Cardiac fibroblast (primary cell): Measurements from ENCODE around the gene SASS6.

ENCODE experiments used
- DNase-seq, 2 donors: peaks; one replicate each; pipeline versions ENCODE4 v3.0.0 to v3.0.0-alpha.2; 2010; ENCODE audit warnings: low read depth in 2 of 2
- H3K4me3 ChIP-seq, 2 donors: replicated peaks in 1 of 2; 1 replicate in 1 of 2; 2 replicates in 1 of 2; pipeline ENCODE4 v1.5.1; 2011; ENCODE audit warnings: low read depth in 2 of 2, low read length in 2 of 2, mild to moderate bottlenecking in 2 of 2, moderate library complexity in 1 of 2
- CTCF ChIP-seq: IDR thresholded peaks from one replicate; pipeline ENCODE4 v1.5.1; 2011; ENCODE audit warnings: low read depth, mild to moderate bottlenecking, low read length, inconsistent platforms

SASS6 gene

DNA sequence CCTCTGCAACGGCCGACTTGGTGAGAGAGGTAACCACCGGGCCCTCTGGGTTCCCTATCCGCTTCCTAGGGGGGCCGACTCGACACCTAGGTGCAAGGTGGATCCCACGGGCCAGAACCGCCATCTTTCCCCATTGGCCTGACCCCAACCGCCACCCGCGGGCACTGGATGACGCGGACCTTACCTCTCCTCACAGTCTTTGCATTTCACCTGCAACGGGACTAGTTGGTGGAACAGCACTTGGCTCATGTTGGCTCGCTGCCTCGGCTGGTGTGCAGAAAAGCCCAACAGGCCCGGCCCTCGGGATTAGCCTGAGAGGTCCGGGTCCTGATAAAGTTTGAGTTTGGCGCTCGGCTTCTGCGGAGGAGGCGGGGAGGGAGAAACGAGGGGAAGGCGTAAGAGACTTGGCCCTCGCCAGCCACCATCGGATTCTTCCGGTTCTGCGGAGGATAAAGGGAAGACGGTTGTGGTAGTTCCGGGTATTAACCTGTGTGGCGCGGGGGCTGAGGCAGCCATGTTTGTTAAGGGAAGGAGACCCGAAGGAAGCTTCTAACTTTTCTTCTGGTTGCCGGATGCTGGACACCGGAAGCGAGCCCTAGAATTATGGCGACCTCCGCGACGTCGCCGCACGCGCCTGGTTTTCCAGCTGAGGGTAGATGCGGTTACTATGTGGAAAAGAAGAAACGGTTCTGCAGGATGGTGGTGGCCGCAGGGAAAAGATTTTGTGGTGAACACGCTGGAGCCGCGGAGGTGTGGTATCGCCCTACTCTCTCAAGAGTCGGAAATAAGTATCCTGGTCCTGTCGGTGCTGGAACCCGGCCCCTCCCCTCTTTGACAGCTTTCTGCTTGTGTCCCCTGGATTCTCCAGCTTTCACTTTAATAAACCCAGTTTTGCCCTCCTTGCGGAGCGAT lies at the start of gene SASS6, which contains the start of gene TRMT13:
Gene SASS6 (minus strand): TSS at position 365 of the 912 bp plus-strand sequence. CDS start 116 bp downstream, at position 249.
Gene TRMT13 (plus strand): TSS at position 598 of the 912 bp plus-strand sequence. CDS start 6 bp downstream, at position 604.
- H3K4me3 ChIP-seq, result peak within 1 kb of the TSS; percentile 62 to 95
- no peak for TF ChIP-seq CTCF
- DNase-seq, result peak; percentile 99

GRCh38 chr1:100178091-100178490 lies 45.4 kb upstream of the SASS6 start, which contains the start of gene LRRC39:
LRRC39 (minus strand) TSS chr1:100178256; CDS start chr1:100168516, 9,740 bp downstream.
- TF ChIP-seq CTCF, result no peak
- no peak within 1 kb of the TSS for H3K4me3 ChIP-seq
- no peak for DNase-seq

- H3K4me3 ChIP-seq, result no peak overlapping the region
- no peak for TF ChIP-seq CTCF
- no peak for DNase-seq
Measured at GRCh38 chr1:100177295-100178041, 44.7 kb upstream of the SASS6 start.

DNA sequence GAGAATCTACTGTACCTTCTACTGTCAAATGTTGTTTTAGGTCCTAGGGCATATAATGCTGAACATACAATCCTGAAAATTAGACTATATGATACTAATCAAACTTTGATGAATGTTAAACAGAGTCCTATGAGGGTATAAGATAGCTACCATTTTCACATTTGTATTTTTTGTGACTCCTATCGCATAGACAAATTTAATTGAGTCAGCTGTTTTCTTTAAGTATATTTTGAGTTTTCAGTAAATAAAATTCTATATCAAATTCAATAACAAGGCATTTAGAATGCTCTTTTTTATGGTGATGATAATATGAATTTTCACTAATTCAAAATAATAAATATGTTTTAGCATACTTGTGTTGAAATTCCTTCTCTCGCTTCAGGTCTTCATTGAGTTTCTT lies 35.3 kb upstream of the SASS6 start:
- H3K4me3 ChIP-seq, result no peak overlapping the region
- DNase-seq, result no peak
- no peak for TF ChIP-seq CTCF

- no peak for TF ChIP-seq CTCF
- DNase-seq, result no peak
- H3K4me3 ChIP-seq, result no peak overlapping the region
Measured at GRCh38 chr1:100164702-100165101, 32.0 kb upstream of the SASS6 start.

GRCh38 chr1:100164216-100164615 lies 31.5 kb upstream of the SASS6 start:
- no peak for TF ChIP-seq CTCF
- DNase-seq, result peak; percentile 86 to 93
- H3K4me3 ChIP-seq, result no peak overlapping the region
